Caco-2 (cell line): ENCODE data around the gene TFF1. TPM values are rescaled to one million over a fixed set of nuclear protein-coding genes. Genes with fewer than 3 reads are reported as not detected.

Experiments used
- BruUV-seq: library from RNA; stranded (reverse); fragments of 400-500 nt; replicated peaks from 2 replicates; lab custom pipeline; 2021; lab: Mats Ljungman, UMichigan
- CTCF ChIA-PET: fragments of 300-600 bp; sonication (Branson Sonifier 250); formaldehyde crosslinking; loops from one replicate; lab custom pipeline; 2022; ENCODE audit warnings: antibody characterized with exemption; lab: Charles Lee
- POLR2A ChIA-PET: fragments of 300-600 bp; sonication (Branson Sonifier 250); formaldehyde crosslinking; loops from one replicate; lab custom pipeline; 2022; ENCODE audit warnings: antibody characterized with exemption; lab: Charles Lee
- DNase-seq, 2 experiments: peaks; one replicate each; pipeline versions ENCODE4 v3.0.0 to v3.0.0-alpha.2; 2020 to 2022
- H3K27me3 ChIP-seq: replicated peaks from 2 replicates; pipeline ENCODE4 v1.6.0; 2011; ENCODE audit warnings: low read length; ENCODE audit not compliant: control insufficient read depth, insufficient read depth
- H3K36me3 ChIP-seq: 2 replicates; pipeline ENCODE4 v1.5.1; 2011; ENCODE audit warnings: low read length; ENCODE audit not compliant: control insufficient read depth, insufficient read depth
- H3K4me1 ChIP-seq: fragments of 250-450 bp; sonication (Bioruptor Pico); 2 replicates; pipeline ENCODE4 v1.5.1; 2020; ENCODE audit warnings: mild to moderate bottlenecking
- H3K4me3 ChIP-seq: 2 replicates; pipeline ENCODE4 v1.5.1; 2011; ENCODE audit warnings: low read depth, mild to moderate bottlenecking, control low read depth, low read length
- H3K9me3 ChIP-seq: fragments of 250-450 bp; sonication (Bioruptor Pico); 2 replicates; pipeline ENCODE4 v1.5.1; 2020; ENCODE audit warnings: mild to moderate bottlenecking, moderate library complexity
- H3K27ac Mint-ChIP-seq: one replicate; pipeline ENCODE4 v1.8.0; 2022; ENCODE audit warnings: mixed read lengths; ENCODE audit not compliant: unreplicated experiment
- H3K27me3 Mint-ChIP-seq: one replicate; pipeline ENCODE4 v1.8.0; 2022; ENCODE audit warnings: mixed read lengths; ENCODE audit not compliant: insufficient read depth, unreplicated experiment
- H3K36me3 Mint-ChIP-seq: one replicate; pipeline ENCODE4 v1.8.0; 2022; ENCODE audit warnings: mild to moderate bottlenecking, mixed read lengths; ENCODE audit not compliant: insufficient read depth, unreplicated experiment
- H3K4me1 Mint-ChIP-seq: one replicate; pipeline ENCODE4 v1.8.0; 2022; ENCODE audit warnings: low read depth, mixed read lengths; ENCODE audit not compliant: unreplicated experiment
- H3K4me3 Mint-ChIP-seq: one replicate; pipeline ENCODE4 v1.8.0; 2022; ENCODE audit warnings: mild to moderate bottlenecking, moderate library complexity, mixed read lengths; ENCODE audit not compliant: unreplicated experiment
- H3K9me3 Mint-ChIP-seq: one replicate; pipeline ENCODE4 v1.8.0; 2022; ENCODE audit warnings: mixed read lengths; ENCODE audit not compliant: unreplicated experiment
- CTCF ChIP-seq, 2 experiments: fragments of 200-600 bp in 1 of 2; IDR thresholded peaks; 1 replicate in 1 of 2; 2 replicates in 1 of 2; pipeline versions ENCODE4 v1.5.1 to v1.8.0; 2011 to 2022; ENCODE audit warnings: antibody characterized with exemption in 1 of 2, control low read depth in 1 of 2, inconsistent platforms in 1 of 2, low read depth in 1 of 2, low read length in 1 of 2, mild to moderate bottlenecking in 1 of 2, moderate library complexity in 1 of 2; ENCODE audit not compliant: insufficient read depth in 1 of 2, severe bottlenecking in 1 of 2, unreplicated experiment in 1 of 2
- intact Hi-C: fragments of 100-400 bp; cut with micrococcal nuclease; formaldehyde crosslinking; loops from one replicate; pipeline ENCODE4 v1.10.0; 2022; ENCODE audit not compliant: unreplicated experiment
- total RNA-seq: library from RNA; stranded (reverse); gene quantifications from 2 replicates; pipeline ENCODE4 v1.2.3, GENCODE V29; 2022

TFF1 gene
- total RNA-seq, 1 experiment from 2014 or later = 9.8 TPM

- CTCF ChIA-PET = no interaction called here
These were observed 9.0 kb downstream of the TFF1 start for GRCh38 chr21:42357307-42357706.

GRCh38 chr21:42356650-42357049 is 9.7 kb downstream of the TFF1 start:
- H3K36me3 Mint-ChIP-seq = no peaks in the 10 kb centered on the region
- no peak for TF ChIP-seq CTCF (IDR thresholded peaks at IDR 0.05; ENCODE audit: insufficient read depth in 1 of 2, low read depth in 1 of 2, low read length in 1 of 2, severe bottlenecking in 1 of 2, unreplicated experiment in 1 of 2)
- H3K27ac Mint-ChIP-seq = no peak overlapping the region
- H3K4me1 Mint-ChIP-seq = no peaks in the 10 kb centered on the region
- POLR2A ChIA-PET = no interaction called here
- no peak for DNase-seq
- Histone ChIP-seq H3K4me3 (no peak overlapping the region), H3K9me3 (no peaks in the 10 kb centered on the region), H3K27me3 (no peaks in the 10 kb centered on the region), H3K4me1 (no peaks in the 10 kb centered on the region), H3K36me3 (no peaks in the 10 kb centered on the region)
- intact Hi-C loops = no loop called here
- CTCF ChIA-PET = no interaction called here
- H3K27me3 Mint-ChIP-seq = no peaks in the 10 kb centered on the region
- no peak overlapping the region for H3K4me3 Mint-ChIP-seq
- peaks cover 11% of the 10 kb centered on the region for H3K9me3 Mint-ChIP-seq
- BruUV-seq = no TSS peak

More at GRCh38 chr21:42357307-42357706, 9.0 kb downstream of the TFF1 start:
- no peaks in the 10 kb centered on the region for H3K27me3 Mint-ChIP-seq
- H3K4me3 ChIP-seq = no peak overlapping the region
- H3K36me3 Mint-ChIP-seq = no peaks in the 10 kb centered on the region
- no peak overlapping the region for H3K27ac Mint-ChIP-seq
- H3K4me1 Mint-ChIP-seq = no peaks in the 10 kb centered on the region
- no peaks in the 10 kb centered on the region for H3K36me3 ChIP-seq
- intact Hi-C loops = no loop called here
- POLR2A ChIA-PET = no interaction called here
- peaks cover 11% of the 10 kb centered on the region for H3K9me3 Mint-ChIP-seq
- no peaks in the 10 kb centered on the region for H3K27me3 ChIP-seq
- no peaks in the 10 kb centered on the region for H3K9me3 ChIP-seq
- DNase-seq = no peak
- no peak overlapping the region for H3K4me3 Mint-ChIP-seq
- no peak for TF ChIP-seq CTCF (IDR thresholded peaks at IDR 0.05; ENCODE audit: insufficient read depth in 1 of 2, low read depth in 1 of 2, low read length in 1 of 2, severe bottlenecking in 1 of 2, unreplicated experiment in 1 of 2)
- no TSS peak for BruUV-seq
- no peaks in the 10 kb centered on the region for H3K4me1 ChIP-seq

- ChIA-PET POLR2A (no interaction called here), CTCF (no interaction called here)
- Mint-ChIP-seq H3K9me3 (peaks cover 11% of the 10 kb centered on the region), H3K27ac (no peak overlapping the region), H3K36me3 (no peaks in the 10 kb centered on the region), H3K4me1 (peaks cover 5% of the 10 kb centered on the region), H3K4me3 (no peak overlapping the region), H3K27me3 (no peaks in the 10 kb centered on the region)
- BruUV-seq = no TSS peak
- no peak for DNase-seq
- Histone ChIP-seq H3K4me3 (no peak overlapping the region), H3K36me3 (no peaks in the 10 kb centered on the region), H3K27me3 (no peaks in the 10 kb centered on the region), H3K9me3 (no peaks in the 10 kb centered on the region), H3K4me1 (peaks cover 5% of the 10 kb centered on the region)
- intact Hi-C loops = no loop called here
- TF ChIP-seq CTCF (IDR thresholded peaks at IDR 0.05; ENCODE audit: insufficient read depth in 1 of 2, low read depth in 1 of 2, low read length in 1 of 2, severe bottlenecking in 1 of 2, unreplicated experiment in 1 of 2) = no peak
These were observed 10.3 kb downstream of the TFF1 start for GRCh38 chr21:42356046-42356445.
